H1 (cell line): ENCODE data around the gene NR5A1.

Experiments
- CREB1 ChIP-seq: IDR thresholded peaks from 2 replicates; pipeline ENCODE4 v1.6.1; 2012; ENCODE audit warnings: inconsistent platforms
- POLR2A ChIP-seq, 2 experiments: IDR thresholded peaks; 1 replicate in 1 of 2; 2 replicates in 1 of 2; pipeline ENCODE4 v1.6.1; 2011; ENCODE audit warnings: low read depth in 2 of 2, low read length in 2 of 2, mild to moderate bottlenecking in 2 of 2; ENCODE audit errors: control extremely low read depth in 1 of 2
- SIN3A ChIP-seq, 2 experiments: IDR thresholded peaks in 1 of 2; conservative IDR thresholded peaks in 1 of 2; 2 replicates each; pipeline ENCODE4 v1.6.1; 2011 to 2012; ENCODE audit warnings: low read length in 2 of 2, improper control_type of control experiment in 1 of 2, low read depth in 1 of 2, mild to moderate bottlenecking in 1 of 2
- SP1 ChIP-seq: IDR thresholded peaks from 2 replicates; pipeline ENCODE4 v1.6.1; 2011; ENCODE audit warnings: low read depth, low read length
- SUZ12 ChIP-seq: fragments of 200-600 bp; sonication (generic); IDR thresholded peaks from 2 replicates; pipeline ENCODE4 v1.6.1; 2012; ENCODE audit warnings: mild to moderate bottlenecking, inconsistent platforms, low read length, moderate library complexity, mixed read lengths

DNA sequence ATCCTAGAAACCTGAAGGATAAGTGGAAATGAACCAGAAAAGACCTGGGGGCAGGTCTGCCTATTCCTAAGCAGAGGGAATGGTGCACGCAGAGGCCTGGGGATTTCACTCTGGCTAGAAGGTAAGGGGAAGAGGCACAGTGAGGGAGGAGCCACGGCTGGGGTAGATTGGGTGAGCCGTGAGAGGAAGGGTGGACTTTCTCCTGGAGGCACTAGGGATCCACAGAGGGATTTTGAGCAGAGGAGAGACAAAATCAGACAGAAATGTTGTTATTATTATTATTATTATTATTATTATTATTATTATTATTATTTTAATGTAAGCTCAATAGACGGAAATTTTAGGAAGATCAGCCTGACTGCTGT lies 59.9 kb downstream of the NR5A1 start:
- no peak for TF ChIP-seq SUZ12
- TF ChIP-seq SIN3A (conservative IDR thresholded peaks at IDR 0.05 in 1 of 2, IDR thresholded peaks at IDR 0.05 in 1 of 2; ENCODE audit: low read depth in 1 of 2, low read length in 2 of 2) = no peak
- TF ChIP-seq CREB1 = no peak
- no peak for TF ChIP-seq SP1
- no peak for TF ChIP-seq POLR2A (IDR thresholded peaks at IDR 0.05; ENCODE audit: control extremely low read depth in 1 of 2, low read depth in 2 of 2, low read length in 2 of 2)
